Measurements from ENCODE around the gene TANK. TPM values are rescaled to one million over a fixed set of nuclear protein-coding genes. Genes with fewer than 3 reads are reported as not detected.

Gene TANK
- polyA plus RNA-seq, 1 donor from 2014 or later: 58.1 TPM

GRCh38 chr2:161112908-161113307, 47.3 kb upstream of the TANK start:
- Histone ChIP-seq H3K79me2 (replicated peaks; ENCODE audit: insufficient read depth, low read length) (no peaks in the 10 kb centered on the region), H3K27me3 (ENCODE audit: insufficient read depth, low read depth, low read length) (no peaks in the 10 kb centered on the region), H2AFZ (ENCODE audit: low read depth, low read length) (no peak overlapping the region), H3K4me3 (ENCODE audit: low read length) (peak overlapping the region; percentile 9), H3K9ac (ENCODE audit: low read length) (no peak overlapping the region), H3F3A (ENCODE audit: insufficient read depth, low read length, poor library complexity, severe bottlenecking) (no peaks in the 10 kb centered on the region), H3K9me3 (ENCODE audit: low read length) (no peaks in the 10 kb centered on the region), H4K20me1 (ENCODE audit: insufficient read depth) (no peaks in the 10 kb centered on the region), H3K27ac (ENCODE audit: low read length) (no peak overlapping the region), H3K9me2 (ENCODE audit: insufficient read depth, low read length) (no peaks in the 10 kb centered on the region), H3K4me2 (ENCODE audit: low read length) (no peak overlapping the region), H3K36me3 (ENCODE audit: insufficient read depth, low read length) (no peaks in the 10 kb centered on the region)
- TF ChIP-seq, protein P1, sequence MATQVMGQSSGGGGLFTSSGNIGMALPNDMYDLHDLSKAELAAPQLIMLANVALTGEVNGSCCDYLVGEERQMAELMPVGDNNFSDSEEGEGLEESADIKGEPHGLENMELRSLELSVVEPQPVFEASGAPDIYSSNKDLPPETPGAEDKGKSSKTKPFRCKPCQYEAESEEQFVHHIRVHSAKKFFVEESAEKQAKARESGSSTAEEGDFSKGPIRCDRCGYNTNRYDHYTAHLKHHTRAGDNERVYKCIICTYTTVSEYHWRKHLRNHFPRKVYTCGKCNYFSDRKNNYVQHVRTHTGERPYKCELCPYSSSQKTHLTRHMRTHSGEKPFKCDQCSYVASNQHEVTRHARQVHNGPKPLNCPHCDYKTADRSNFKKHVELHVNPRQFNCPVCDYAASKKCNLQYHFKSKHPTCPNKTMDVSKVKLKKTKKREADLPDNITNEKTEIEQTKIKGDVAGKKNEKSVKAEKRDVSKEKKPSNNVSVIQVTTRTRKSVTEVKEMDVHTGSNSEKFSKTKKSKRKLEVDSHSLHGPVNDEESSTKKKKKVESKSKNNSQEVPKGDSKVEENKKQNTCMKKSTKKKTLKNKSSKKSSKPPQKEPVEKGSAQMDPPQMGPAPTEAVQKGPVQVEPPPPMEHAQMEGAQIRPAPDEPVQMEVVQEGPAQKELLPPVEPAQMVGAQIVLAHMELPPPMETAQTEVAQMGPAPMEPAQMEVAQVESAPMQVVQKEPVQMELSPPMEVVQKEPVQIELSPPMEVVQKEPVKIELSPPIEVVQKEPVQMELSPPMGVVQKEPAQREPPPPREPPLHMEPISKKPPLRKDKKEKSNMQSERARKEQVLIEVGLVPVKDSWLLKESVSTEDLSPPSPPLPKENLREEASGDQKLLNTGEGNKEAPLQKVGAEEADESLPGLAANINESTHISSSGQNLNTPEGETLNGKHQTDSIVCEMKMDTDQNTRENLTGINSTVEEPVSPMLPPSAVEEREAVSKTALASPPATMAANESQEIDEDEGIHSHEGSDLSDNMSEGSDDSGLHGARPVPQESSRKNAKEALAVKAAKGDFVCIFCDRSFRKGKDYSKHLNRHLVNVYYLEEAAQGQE (IDR thresholded peaks at IDR 0.05; ENCODE audit: borderline replicate concordance): peak; percentile 24
- TF ChIP-seq EZH2 (IDR thresholded peaks at IDR 0.05; ENCODE audit: borderline replicate concordance, insufficient read depth, low read length, poor library complexity, severe bottlenecking) (no peak), RAD21 (conservative IDR thresholded peaks at IDR 0.05) (no peak), EP300 (conservative IDR thresholded peaks at IDR 0.05; ENCODE audit: poor library complexity, severe bottlenecking) (peak; percentile 89), TAF1 (IDR thresholded peaks at IDR 0.05; ENCODE audit: low read depth) (no peak), POLR2AphosphoS5 (IDR thresholded peaks at IDR 0.05) (peak; percentile 82), MXI1 (conservative IDR thresholded peaks at IDR 0.05; ENCODE audit: poor library complexity, severe bottlenecking) (no peak)

DNA sequence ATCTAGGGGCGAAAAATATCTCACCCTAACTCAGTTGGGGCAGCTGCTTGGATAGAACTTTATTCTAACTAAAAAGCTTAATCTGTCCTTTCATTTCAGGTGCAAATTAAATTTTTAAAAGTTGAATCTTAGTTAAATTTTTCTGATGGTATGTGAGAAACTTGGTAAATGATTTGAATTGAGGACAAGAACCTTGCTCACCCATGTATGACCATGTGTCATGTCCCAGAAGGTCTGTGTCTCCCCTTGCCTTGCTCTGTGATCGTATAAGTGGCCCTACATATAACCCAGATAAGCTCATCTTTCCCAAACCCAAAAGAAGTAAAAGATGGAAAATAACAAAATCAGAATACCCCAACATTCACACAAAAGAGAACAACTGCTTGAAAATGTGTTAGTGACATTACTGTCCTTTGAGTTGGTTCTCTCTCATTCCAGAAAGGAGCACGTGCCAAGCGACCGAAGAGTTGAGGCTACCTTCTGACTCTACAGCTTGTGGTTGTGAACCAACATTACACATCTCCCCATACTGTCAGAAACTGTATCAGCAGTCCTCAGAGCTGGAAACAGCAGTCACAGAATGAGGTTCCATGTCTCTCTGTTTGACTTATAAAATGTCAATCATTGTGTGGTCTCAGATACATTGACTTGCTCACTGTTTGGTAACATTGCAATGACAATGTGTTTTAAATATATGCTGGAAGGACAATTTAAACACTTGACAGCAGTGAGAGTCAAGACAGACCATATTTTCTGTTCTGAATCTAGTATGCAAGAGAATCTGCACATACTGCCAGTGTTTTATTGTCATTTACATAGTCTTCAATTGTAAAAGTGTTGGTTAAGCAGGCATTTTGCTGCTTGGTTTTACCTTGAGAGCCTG, 46.3 kb upstream of the TANK start:
- Histone ChIP-seq H4K20me1 (ENCODE audit: insufficient read depth) (no peaks in the 10 kb centered on the region), H3K9me3 (ENCODE audit: low read length) (no peaks in the 10 kb centered on the region), H2AFZ (ENCODE audit: low read depth, low read length) (no peak overlapping the region), H3K4me2 (ENCODE audit: low read length) (no peak overlapping the region), H3K9me2 (ENCODE audit: insufficient read depth, low read length) (no peaks in the 10 kb centered on the region), H3K36me3 (ENCODE audit: insufficient read depth, low read length) (no peaks in the 10 kb centered on the region), H3K79me2 (replicated peaks; ENCODE audit: insufficient read depth, low read length) (no peaks in the 10 kb centered on the region), H3K4me3 (ENCODE audit: low read length) (no peak overlapping the region), H3K27me3 (ENCODE audit: insufficient read depth, low read depth, low read length) (no peaks in the 10 kb centered on the region), H3K9ac (ENCODE audit: low read length) (no peak overlapping the region), H3K27ac (ENCODE audit: low read length) (no peak overlapping the region), H3F3A (ENCODE audit: insufficient read depth, low read length, poor library complexity, severe bottlenecking) (no peaks in the 10 kb centered on the region)
- TF ChIP-seq POLR2AphosphoS5 (IDR thresholded peaks at IDR 0.05) (peak; percentile 53), SMC3 (conservative IDR thresholded peaks at IDR 0.05; ENCODE audit: poor library complexity) (no peak)

DNA sequence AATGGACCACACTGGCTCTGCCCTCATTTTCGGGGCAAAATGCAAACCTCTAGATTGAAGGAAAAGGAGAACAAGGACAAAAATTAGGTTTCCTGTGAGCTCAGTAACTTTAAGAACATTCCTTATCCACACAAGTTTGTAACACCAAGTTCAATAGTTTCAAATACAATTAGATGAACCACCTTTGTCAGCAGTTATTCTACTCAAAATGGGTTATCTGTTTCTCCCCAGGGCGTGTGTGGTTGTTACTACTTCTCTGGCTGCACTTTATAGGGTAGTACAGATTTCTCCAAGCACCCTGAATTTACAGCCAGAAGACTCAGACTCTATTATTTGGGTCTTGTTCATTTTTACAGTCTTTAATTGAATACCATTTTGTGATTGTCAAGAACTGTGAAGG, 45.0 kb upstream of the TANK start:
- no peak overlapping the region for H3K9ac ChIP-seq (ENCODE audit: low read length)
- no peaks in the 10 kb centered on the region for H3K36me3 ChIP-seq (ENCODE audit: insufficient read depth, low read length)
- H3K9me2 ChIP-seq (ENCODE audit: insufficient read depth, low read length): no peaks in the 10 kb centered on the region
- H3F3A ChIP-seq (ENCODE audit: insufficient read depth, low read length, poor library complexity, severe bottlenecking): no peaks in the 10 kb centered on the region
- no peak overlapping the region for H3K4me2 ChIP-seq (ENCODE audit: low read length)
- TF ChIP-seq EZH2 (IDR thresholded peaks at IDR 0.05; ENCODE audit: borderline replicate concordance, insufficient read depth, low read length, poor library complexity, severe bottlenecking) (no peak), EP300 (conservative IDR thresholded peaks at IDR 0.05; ENCODE audit: poor library complexity, severe bottlenecking) (no peak), MXI1 (conservative IDR thresholded peaks at IDR 0.05; ENCODE audit: poor library complexity, severe bottlenecking) (no peak), RAD21 (conservative IDR thresholded peaks at IDR 0.05) (no peak), TAF1 (IDR thresholded peaks at IDR 0.05; ENCODE audit: low read depth) (no peak), SMC3 (conservative IDR thresholded peaks at IDR 0.05; ENCODE audit: poor library complexity) (no peak), CTCF (IDR thresholded peaks at IDR 0.05; ENCODE audit: poor library complexity, severe bottlenecking) (no peak), POLR2AphosphoS5 (IDR thresholded peaks at IDR 0.05) (no peak)
- TF ChIP-seq, protein P1 (IDR thresholded peaks at IDR 0.05; ENCODE audit: borderline replicate concordance): no peak
- no peaks in the 10 kb centered on the region for H4K20me1 ChIP-seq (ENCODE audit: insufficient read depth)
- H3K4me3 ChIP-seq (ENCODE audit: low read length): no peak overlapping the region
- H3K27ac ChIP-seq (ENCODE audit: low read length): no peak overlapping the region
- no peaks in the 10 kb centered on the region for H3K27me3 ChIP-seq (ENCODE audit: insufficient read depth, low read depth, low read length)
- no peak overlapping the region for H2AFZ ChIP-seq (ENCODE audit: low read depth, low read length)
- H3K79me2 ChIP-seq (replicated peaks; ENCODE audit: insufficient read depth, low read length): no peaks in the 10 kb centered on the region
- H3K9me3 ChIP-seq (ENCODE audit: low read length): no peaks in the 10 kb centered on the region
